H1 (cell line): ENCODE results near the gene ALKBH3. TPM values are rescaled to one million over a fixed set of nuclear protein-coding genes. Genes with fewer than 3 reads are reported as not detected.

Experiments used
- CTCF ChIA-PET: fragments of 300-600 bp; sonication (Branson Sonifier 250); formaldehyde crosslinking; loops from one replicate; lab custom pipeline; 2021; ENCODE audit not compliant: partially characterized antibody; lab: Charles Lee
- POLR2A ChIA-PET: fragments of 300-600 bp; sonication (Branson Sonifier 250); formaldehyde crosslinking; loops from one replicate; lab custom pipeline; 2021; ENCODE audit warnings: inconsistent platforms; ENCODE audit not compliant: partially characterized antibody; lab: Charles Lee
- DNase-seq, 2 experiments: peaks; one replicate each; pipeline versions ENCODE4 v3.0.0 to v3.0.0-alpha.2; 2010 to 2022; ENCODE audit warnings: low spot score in 2 of 2, low read depth in 1 of 2, mixed read lengths in 1 of 2
- FAIRE-seq: peaks from 2 replicates; lab custom pipeline; 2011; peaks lifted over from hg19 to GRCh38; lab: Jason Lieb, UNC
- H2AFZ ChIP-seq: 2 replicates; pipeline ENCODE4 v1.8.1; 2012; ENCODE audit warnings: low read length, inconsistent platforms
- H2AK5ac ChIP-seq: 2 replicates; pipeline ENCODE4 v1.6.1; 2013; ENCODE audit warnings: low read depth, low read length
- H2BK120ac ChIP-seq: replicated peaks from 2 replicates; pipeline ENCODE3; 2013; ENCODE audit warnings: low read depth, low read length, inconsistent platforms
- H2BK12ac ChIP-seq: 2 replicates; pipeline ENCODE4 v1.6.1; 2013; ENCODE audit warnings: low read depth, low read length
- H2BK15ac ChIP-seq: 2 replicates; pipeline ENCODE4 v1.6.1; 2013; ENCODE audit warnings: low read length
- H2BK20ac ChIP-seq: 2 replicates; pipeline ENCODE4 v1.6.1; 2013; ENCODE audit warnings: low read length
- H2BK5ac ChIP-seq: 2 replicates; pipeline ENCODE4 v1.6.1; 2013; ENCODE audit warnings: low read depth, low read length
- H3K14ac ChIP-seq: 2 replicates; pipeline ENCODE4 v1.6.1; 2013; ENCODE audit warnings: inconsistent platforms; ENCODE audit not compliant: insufficient read length
- H3K18ac ChIP-seq: 2 replicates; pipeline ENCODE4 v1.6.1; 2013; ENCODE audit warnings: low read length; ENCODE audit errors: extremely low read depth
- H3K23ac ChIP-seq: 2 replicates; pipeline ENCODE4 v1.6.1; 2013; ENCODE audit warnings: inconsistent platforms; ENCODE audit not compliant: insufficient read length
- H3K23me2 ChIP-seq: 2 replicates; pipeline ENCODE4 v1.6.1; 2013; ENCODE audit warnings: low read depth, low read length
- H3K27ac ChIP-seq: 2 replicates; pipeline ENCODE4 v1.6.1; 2011; ENCODE audit warnings: low read depth, low read length, inconsistent platforms
- H3K27me3 ChIP-seq, 4 experiments: replicated peaks in 1 of 4; 1 replicate in 1 of 4; 2 replicates in 3 of 4; pipeline versions ENCODE4 v1.6.1 to v1.8.1; 2011 to 2013; ENCODE audit warnings: low read length in 3 of 4, mild to moderate bottlenecking in 3 of 4, inconsistent platforms in 2 of 4, mixed read lengths in 2 of 4, moderate library complexity in 1 of 4; ENCODE audit not compliant: control insufficient read depth in 3 of 4, insufficient read depth in 3 of 4; ENCODE audit errors: extremely low read depth in 1 of 4
- H3K36me3 ChIP-seq, 4 experiments: 2 replicates each; pipeline versions ENCODE4 v1.6.1 to v1.8.1; 2011 to 2013; ENCODE audit warnings: mild to moderate bottlenecking in 4 of 4, low read length in 3 of 4, moderate library complexity in 2 of 4, control low read depth in 1 of 4, inconsistent platforms in 1 of 4; ENCODE audit not compliant: insufficient read depth in 4 of 4, control insufficient read depth in 2 of 4
- H3K4ac ChIP-seq: replicated peaks from 2 replicates; pipeline ENCODE3; 2013; ENCODE audit warnings: low read length, low read depth, mixed read lengths, inconsistent platforms; ENCODE audit not compliant: insufficient read length
- H3K4me1 ChIP-seq, 4 experiments: replicated peaks in 1 of 4; 1 replicate in 1 of 4; 2 replicates in 3 of 4; pipeline versions ENCODE4 v1.6.1 to v1.8.1; 2011 to 2013; ENCODE audit warnings: low read length in 3 of 4, inconsistent platforms in 2 of 4, mixed read lengths in 1 of 4; ENCODE audit not compliant: insufficient read depth in 4 of 4, control insufficient read depth in 3 of 4
- H3K4me2 ChIP-seq, 2 experiments: 2 replicates each; pipeline versions ENCODE4 v1.6.1 to v1.8.1; 2011 to 2013; ENCODE audit warnings: low read depth in 2 of 2, low read length in 2 of 2, control low read depth in 1 of 2, inconsistent platforms in 1 of 2, mild to moderate bottlenecking in 1 of 2; ENCODE audit not compliant: insufficient read depth in 1 of 2
- H3K4me3 ChIP-seq, 4 experiments: fragments of 200-600, 300-600 bp in 1 of 4; sonication (generic), shearing (Covaris generic), sonication (Bioruptor Twin) in 1 of 4; 2 replicates each; pipeline versions ENCODE4 v1.5.1 to v1.8.1; 2011 to 2016; ENCODE audit warnings: low read length in 4 of 4, low read depth in 3 of 4, control low read depth in 2 of 4, inconsistent platforms in 2 of 4, mild to moderate bottlenecking in 2 of 4, mixed read lengths in 1 of 4, moderate library complexity in 1 of 4; ENCODE audit not compliant: insufficient read depth in 2 of 4; ENCODE audit errors: extremely low read depth in 1 of 4
- H3K56ac ChIP-seq: replicated peaks from 2 replicates; pipeline ENCODE3; 2013; ENCODE audit warnings: low read depth, mild to moderate bottlenecking, mixed read lengths, low read length, inconsistent platforms; ENCODE audit not compliant: insufficient read length
- H3K79me1 ChIP-seq: 2 replicates; pipeline ENCODE4 v1.6.1; 2013; ENCODE audit warnings: low read depth, low read length, control low read depth
- H3K79me2 ChIP-seq, 2 experiments: 2 replicates each; pipeline versions ENCODE4 v1.6.1 to v1.8.1; 2012 to 2013; ENCODE audit warnings: low read length in 2 of 2, mild to moderate bottlenecking in 2 of 2, inconsistent platforms in 1 of 2; ENCODE audit not compliant: insufficient read depth in 2 of 2, control insufficient read depth in 1 of 2
- H3K9ac ChIP-seq, 4 experiments: replicated peaks in 1 of 4; 1 replicate in 1 of 4; 2 replicates in 3 of 4; pipeline versions ENCODE4 v1.6.1 to v1.8.1; 2011 to 2013; ENCODE audit warnings: low read depth in 3 of 4, low read length in 3 of 4, control low read depth in 2 of 4, mild to moderate bottlenecking in 2 of 4, moderate library complexity in 2 of 4, inconsistent platforms in 1 of 4; ENCODE audit errors: extremely low read depth in 1 of 4
- H3K9me3 ChIP-seq, 2 experiments: 2 replicates each; pipeline versions ENCODE4 v1.6.1 to v1.8.1; 2012 to 2013; ENCODE audit warnings: mild to moderate bottlenecking in 2 of 2, moderate library complexity in 2 of 2, control low read depth in 1 of 2, inconsistent platforms in 1 of 2, low read depth in 1 of 2, low read length in 1 of 2, mixed read lengths in 1 of 2; ENCODE audit not compliant: insufficient read depth in 2 of 2
- H4K20me1 ChIP-seq, 2 experiments: replicated peaks in 1 of 2; 2 replicates each; pipeline versions ENCODE3 to v1.8.1; 2011 to 2013; ENCODE audit warnings: inconsistent platforms in 2 of 2, low read length in 2 of 2, mild to moderate bottlenecking in 1 of 2; ENCODE audit not compliant: insufficient read depth in 2 of 2, control insufficient read depth in 1 of 2
- H4K5ac ChIP-seq: 2 replicates; pipeline ENCODE4 v1.6.1; 2013; ENCODE audit warnings: low read length, low read depth, mixed read lengths, inconsistent platforms; ENCODE audit not compliant: insufficient read length
- H4K8ac ChIP-seq: 2 replicates; pipeline ENCODE4 v1.8.0; 2013; ENCODE audit warnings: mild to moderate bottlenecking, moderate library complexity, low read length, inconsistent platforms; ENCODE audit not compliant: insufficient read depth; ENCODE audit errors: extremely low read depth
- H4K91ac ChIP-seq: replicated peaks from 2 replicates; pipeline ENCODE3; 2013; ENCODE audit warnings: low read length, mixed read lengths, inconsistent platforms; ENCODE audit not compliant: insufficient read length
- ASH2L ChIP-seq: fragments of 200-600, 300-600 bp; sonication (generic); IDR thresholded peaks from one replicate; pipeline ENCODE4 v1.7.1; 2017; ENCODE audit warnings: low read length
- ATF2 ChIP-seq: IDR thresholded peaks from 2 replicates; pipeline ENCODE4 v1.6.1; 2012; ENCODE audit warnings: low read length, inconsistent platforms
- CREB1 ChIP-seq: IDR thresholded peaks from 2 replicates; pipeline ENCODE4 v1.6.1; 2012; ENCODE audit warnings: inconsistent platforms
- E2F6 ChIP-seq: IDR thresholded peaks from 2 replicates; pipeline ENCODE4 v1.6.1; 2012; ENCODE audit warnings: inconsistent platforms
- EGR1 ChIP-seq: IDR thresholded peaks from 2 replicates; pipeline ENCODE4 v1.6.1; 2011; ENCODE audit warnings: low read depth, low read length, borderline replicate concordance
- FOSL1 ChIP-seq: IDR thresholded peaks from 2 replicates; pipeline ENCODE4 v1.6.1; 2011; ENCODE audit warnings: mild to moderate bottlenecking, low read depth, low read length, moderate library complexity; ENCODE audit not compliant: insufficient read depth
- HDAC2 ChIP-seq, 2 experiments: fragments of 300-600 bp in 1 of 2; sonication (generic) in 1 of 2; IDR thresholded peaks; 2 replicates each; pipeline ENCODE4 v1.6.1; 2011 to 2012; ENCODE audit warnings: low read depth in 2 of 2, low read length in 2 of 2, mild to moderate bottlenecking in 2 of 2, moderate library complexity in 2 of 2, borderline replicate concordance in 1 of 2, inconsistent platforms in 1 of 2
- NANOG ChIP-seq: IDR thresholded peaks from 2 replicates; pipeline ENCODE4 v1.6.1; 2011; ENCODE audit warnings: low read length, low read depth, mild to moderate bottlenecking, inconsistent platforms; ENCODE audit not compliant: insufficient read depth, poor library complexity, severe bottlenecking
- RNF2 ChIP-seq: fragments of 200-900, 300-1000 bp; sonication (generic); IDR thresholded peaks from 2 replicates; pipeline ENCODE4 v1.7.1; 2016; ENCODE audit warnings: borderline replicate concordance, low read depth, mild to moderate bottlenecking, antibody characterized with exemption, low read length; ENCODE audit not compliant: poor library complexity, severe bottlenecking; ENCODE audit errors: missing control alignments
- SIX5 ChIP-seq: IDR thresholded peaks from 2 replicates; pipeline ENCODE4 v1.6.1; 2011; ENCODE audit warnings: mild to moderate bottlenecking, low read depth, low read length
- TBP ChIP-seq: IDR thresholded peaks from 2 replicates; pipeline ENCODE4 v1.6.1; 2011; ENCODE audit warnings: low read depth, low read length, improper control_type of control experiment
- WGBS, 2 experiments: shearing (Covaris generic) in 1 of 2; methylation state at CpG; one replicate each; pipeline versions ENCODE4 v1.1.6 to v1.1.7; 2013 to 2015; ENCODE audit warnings: low lambda C conversion rate in 2 of 2, mixed read lengths in 2 of 2, inconsistent platforms in 1 of 2, low coverage in 1 of 2, missing lambda C conversion rate in 1 of 2; ENCODE audit not compliant: insufficient replicate concordance in 2 of 2, insufficient coverage in 1 of 2, insufficient read length in 1 of 2; ENCODE audit errors: extremely low coverage in 1 of 2, missing lambda C conversion rate in 1 of 2; 5-methylcytosine and 5-hydroxymethylcytosine counted together
- polyA plus RNA-seq, 7 experiments: library from polyadenylated mRNA; depleted of rRNA in 3 of 7; stranded (reverse) in 5 of 7; unstranded in 2 of 7; fragments of >200 nt in 5 of 7; fragments of 200-250 nt in 2 of 7; gene quantifications; 1 replicate in 5 of 7; 2 replicates in 1 of 7; 4 replicates in 1 of 7; pipeline versions ENCODE4 v1.2.1 to v1.2.3, GENCODE V29; 2011 to 2013; ENCODE audit warnings: missing spikeins in 2 of 7, mixed read lengths in 2 of 7
- total RNA-seq: library from RNA; stranded (reverse); fragmentation: NEBNext Ultra II Directional; extraction: Animal tissue kit (Norgen Biotek cat#: 25700); gene quantifications from 2 replicates; pipeline ENCODE4 v1.2.1, GENCODE V29; 2021

The ALKBH3 gene
- total and polyA plus RNA-seq, 2 of the 8 experiments (the other 6 are each of a cell fraction or from before 2014, with no cell fraction given) = 10.5 to 11.4 TPM

GRCh38 chr11:43894546-43894945, 13.9 kb downstream of the ALKBH3 start:
- Histone ChIP-seq H2AK5ac (no peak overlapping the region), H3K23me2 (no peaks in the 10 kb centered on the region), H4K5ac (no peak overlapping the region), H3K9ac (no peak overlapping the region), H3K4ac (no peak overlapping the region), H3K4me3 (no peak overlapping the region), H3K4me2 (no peak overlapping the region), H3K9me3 (peaks cover 0 to 3% of the 10 kb centered on the region in 2 experiments; a peak in 1 of 4 replicates), H2BK120ac (no peak overlapping the region), H4K20me1 (no peaks in the 10 kb centered on the region), H4K8ac (no peak overlapping the region), H3K56ac (no peak overlapping the region), H3K18ac (no peak overlapping the region), H4K91ac (no peak overlapping the region), H2BK20ac (no peak overlapping the region), H2BK5ac (no peak overlapping the region), H2BK15ac (no peak overlapping the region), H3K4me1 (no peaks in the 10 kb centered on the region), H3K27ac (no peak overlapping the region), H2AFZ (no peak overlapping the region), H3K79me2 (no peaks in the 10 kb centered on the region), H3K36me3 (peaks cover 0 to 15% (median 2%) of the 10 kb centered on the region in 4 experiments; a peak in 4 of 8 replicates), H2BK12ac (no peak overlapping the region), H3K14ac (no peak overlapping the region), H3K27me3 (no peaks in the 10 kb centered on the region), H3K23ac (no peak overlapping the region), H3K79me1 (no peaks in the 10 kb centered on the region)
- ChIA-PET POLR2A (no interaction called here), CTCF (interaction anchor here (0.6 to 2.4 kb wide), 3 partner anchors 143 to 363 kb away, joined by 3 to 7 read pairs (median 3); no protein-coding TSS in a partner anchor)
- FAIRE-seq = no peak
- WGBS, 2 experiments = 72% methylated on average over 2 of the region's 2 CpGs; no CpG with 5 or more reads in 1 of the 2 experiments
- no peak for DNase-seq
- TF ChIP-seq E2F6 (no peak), ATF2 (no peak), EGR1 (no peak), FOSL1 (no peak), NANOG (no peak), TBP (no peak), RNF2 (no peak), HDAC2 (IDR thresholded peaks at IDR 0.05; ENCODE audit: borderline replicate concordance in 1 of 2, low read depth in 2 of 2, low read length in 2 of 2) (no peak), SIX5 (no peak), ASH2L (no peak), CREB1 (no peak)
